Tibial nerve (tissue), 4 donors: ENCODE results near the gene EDEM2. TPM values are rescaled to one million over a fixed set of nuclear protein-coding genes. Genes with fewer than 3 reads are reported as not detected.

Experiments used
- DNase-seq, 2 donors: peaks; one replicate each; pipeline ENCODE4 v3.0.0-alpha.2; 2019; ENCODE audit warnings: low spot score in 2 of 2
- H3K27ac ChIP-seq, 4 donors: fragments of 200-600 bp; sonication (generic) in 3 of 4; one replicate each; pipeline ENCODE4 v1.5.1; 2017 to 2019; ENCODE audit warnings: mild to moderate bottlenecking in 1 of 4
- H3K27me3 ChIP-seq, 2 donors: fragments of 200-600 bp; sonication (generic) in 1 of 2; one replicate each; pipeline versions ENCODE4 v1.5.1 to v1.6.0; 2017 to 2019
- H3K36me3 ChIP-seq, 3 donors: fragments of 200-600 bp; sonication (generic); one replicate each; pipeline ENCODE4 v1.5.1; 2018 to 2019
- H3K4me1 ChIP-seq, 4 donors: fragments of 200-600 bp; sonication (generic) in 3 of 4; one replicate each; pipeline ENCODE4 v1.5.1; 2017 to 2019
- H3K4me3 ChIP-seq, 4 donors: fragments of 200-600 bp; sonication (generic) in 3 of 4; one replicate each; pipeline ENCODE4 v1.5.1; 2017 to 2019; ENCODE audit warnings: mild to moderate bottlenecking in 1 of 4, moderate library complexity in 1 of 4
- H3K9me3 ChIP-seq, 4 donors: fragments of 200-600 bp; sonication (generic) in 3 of 4; one replicate each; pipeline ENCODE4 v1.5.1; 2017 to 2019
- CTCF ChIP-seq, 5 experiments: fragments of 200-600 bp in 3 of 5; fragments of 450-650 bp in 2 of 5; sonication (generic) in 3 of 5; IDR thresholded peaks; one replicate each; pipeline ENCODE4 v1.5.1; 2016 to 2019; ENCODE audit warnings: antibody characterized with exemption in 5 of 5, mild to moderate bottlenecking in 3 of 5, moderate library complexity in 2 of 5
- EP300 ChIP-seq, 2 donors: sonication (generic); formaldehyde crosslinking; IDR thresholded peaks; one replicate each; pipeline ENCODE4 v1.6.1; 2017; ENCODE audit warnings: antibody characterized with exemption in 2 of 2, mild to moderate bottlenecking in 1 of 2
- POLR2A ChIP-seq, 2 donors: fragments of 450-650 bp; IDR thresholded peaks; one replicate each; pipeline ENCODE4 v1.6.1; 2017; ENCODE audit warnings: antibody characterized with exemption in 2 of 2, mild to moderate bottlenecking in 2 of 2, moderate library complexity in 2 of 2
- WGBS, 2 donors: methylation state at CpG; one replicate each; pipeline ENCODE4 v1.1.5; 2018; 5-methylcytosine and 5-hydroxymethylcytosine counted together
- total RNA-seq, 4 donors: library from RNA; depleted of rRNA; stranded (reverse); fragments of >200 nt; gene quantifications; one replicate each; pipeline ENCODE4 v1.1.0, GENCODE V29; 2016

Gene EDEM2
- total RNA-seq, 4 donors from 2014 or later = 19.6 to 29.7 (median 25.2) TPM

GRCh38 chr20:35131934-35132333, 15.2 kb downstream of the EDEM2 start:
- Histone ChIP-seq H3K9me3 (no peaks in the 10 kb centered on the region), H3K36me3 (peaks cover 0 to 92% (median 6%) of the 10 kb centered on the region in 3 donors), H3K4me3 (no peak overlapping the region), H3K4me1 (peaks cover 0 to 30% (median 0%) of the 10 kb centered on the region in 4 donors), H3K27me3 (no peaks in the 10 kb centered on the region), H3K27ac (no peak overlapping the region)
- TF ChIP-seq POLR2A (IDR thresholded peaks at IDR 0.05) = no peak
- TF ChIP-seq CTCF (IDR thresholded peaks at IDR 0.05) = no peak
- no peak for TF ChIP-seq EP300 (IDR thresholded peaks at IDR 0.05)
- no peak for DNase-seq
- WGBS, 2 donors = 84 to 92% methylated on average over 4 of the region's 4 CpGs

DNA sequence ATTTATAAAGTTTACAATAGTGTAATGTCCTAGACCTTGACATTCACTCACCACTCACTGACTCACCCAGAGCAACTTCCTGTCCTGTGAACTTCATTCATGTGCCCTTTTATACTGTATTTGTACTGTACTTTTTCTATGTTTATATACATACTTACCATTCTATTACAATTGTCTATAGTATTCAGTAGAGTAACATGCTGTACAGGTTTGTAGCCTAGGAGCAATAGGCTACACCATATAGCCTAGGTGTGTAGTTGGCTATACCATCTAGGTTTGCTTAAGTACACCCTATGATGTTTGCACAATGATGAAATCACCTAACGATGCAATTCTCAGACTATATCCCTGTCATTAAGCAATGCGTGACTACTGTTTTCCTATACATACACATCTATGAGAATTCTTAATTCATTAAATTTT, 17.5 kb downstream of the EDEM2 start:
- Histone ChIP-seq H3K4me3 (no peak overlapping the region), H3K4me1 (peaks cover 0 to 9% (median 0%) of the 10 kb centered on the region in 4 donors), H3K27ac (no peak overlapping the region), H3K36me3 (peaks cover 0 to 97% (median 6%) of the 10 kb centered on the region in 3 donors), H3K9me3 (no peaks in the 10 kb centered on the region), H3K27me3 (no peaks in the 10 kb centered on the region)
- DNase-seq = no peak
- TF ChIP-seq EP300 (IDR thresholded peaks at IDR 0.05) (no peak), POLR2A (IDR thresholded peaks at IDR 0.05) (no peak), CTCF (IDR thresholded peaks at IDR 0.05) (no peak)
- 92 to 93% methylated on average over 2 of the region's 2 CpGs for WGBS, 2 donors

- Histone ChIP-seq H3K9me3 (no peaks in the 10 kb centered on the region), H3K4me1 (no peaks in the 10 kb centered on the region), H3K27me3 (no peaks in the 10 kb centered on the region), H3K36me3 (peaks cover 0 to 97% (median 0%) of the 10 kb centered on the region in 3 donors), H3K27ac (no peak overlapping the region), H3K4me3 (no peak overlapping the region)
- no peak for DNase-seq
- no peak for TF ChIP-seq POLR2A (IDR thresholded peaks at IDR 0.05)
- TF ChIP-seq CTCF (IDR thresholded peaks at IDR 0.05) = no peak
- TF ChIP-seq EP300 (IDR thresholded peaks at IDR 0.05) = no peak
- WGBS, 2 donors = 91 to 92% methylated on average over 5 of the region's 5 CpGs
These were observed 21.4 kb downstream of the EDEM2 start for GRCh38 chr20:35125753-35126152.

DNA sequence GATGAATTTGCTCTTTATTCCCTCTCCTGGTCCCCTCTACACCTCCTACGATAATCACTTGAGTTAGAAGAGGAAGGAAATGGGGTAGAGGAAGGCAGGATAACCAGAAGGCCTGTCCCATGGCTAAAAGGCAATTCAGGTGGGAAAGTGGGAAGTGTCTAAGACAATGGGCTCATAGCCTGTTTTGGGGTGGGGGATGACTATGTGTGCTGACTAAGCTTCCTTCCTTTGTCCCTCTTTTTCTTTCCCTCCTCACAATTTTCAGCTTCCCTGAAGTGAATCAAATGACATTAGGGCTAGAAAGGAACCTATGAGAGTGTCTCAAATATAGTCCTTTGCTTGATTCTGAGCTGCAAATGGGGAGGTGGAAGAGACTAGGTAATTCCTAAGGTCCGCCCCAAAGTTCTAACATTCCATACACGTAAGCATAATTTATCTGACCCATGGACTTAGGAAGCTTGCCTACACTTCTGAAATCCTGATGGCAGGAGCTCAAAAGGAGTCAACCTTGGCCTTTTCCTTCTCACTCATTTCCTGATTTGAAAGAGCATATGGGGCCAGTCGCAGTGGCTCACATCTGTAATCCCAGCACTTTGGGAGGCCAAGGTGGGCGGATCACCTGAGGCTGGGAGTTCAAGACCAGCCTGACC, 24.3 kb downstream of the EDEM2 start:
- peaks cover 5 to 99% (median 8%) of the 10 kb centered on the region in 3 donors for H3K36me3 ChIP-seq
- peaks cover 0 to 6% (median 0%) of the 10 kb centered on the region in 4 donors for H3K4me1 ChIP-seq
- H3K4me3 ChIP-seq = no peak overlapping the region
- no peak overlapping the region for H3K27ac ChIP-seq
- no peaks in the 10 kb centered on the region for H3K27me3 ChIP-seq
- no peaks in the 10 kb centered on the region for H3K9me3 ChIP-seq
- 87 to 88% methylated on average over 5 of the region's 5 CpGs for WGBS, 2 donors
- DNase-seq = no peak
- TF ChIP-seq EP300 (IDR thresholded peaks at IDR 0.05) (no peak), CTCF (IDR thresholded peaks at IDR 0.05) (no peak), POLR2A (IDR thresholded peaks at IDR 0.05) (no peak)

- DNase-seq = no peak
- peaks cover 5 to 98% (median 8%) of the 10 kb centered on the region in 3 donors for H3K36me3 ChIP-seq
- H3K9me3 ChIP-seq = no peaks in the 10 kb centered on the region
- 87 to 91% methylated on average over 7 of the region's 7 CpGs for WGBS, 2 donors
- H3K4me3 ChIP-seq = no peak overlapping the region
- TF ChIP-seq CTCF (IDR thresholded peaks at IDR 0.05) = no peak
- no peak for TF ChIP-seq EP300 (IDR thresholded peaks at IDR 0.05)
- TF ChIP-seq POLR2A (IDR thresholded peaks at IDR 0.05) = no peak
- peaks cover 0 to 23% (median 0%) of the 10 kb centered on the region in 4 donors for H3K4me1 ChIP-seq
- peak overlapping the region in 1 of 4 donors; percentile 26 for H3K27ac ChIP-seq
- H3K27me3 ChIP-seq = no peaks in the 10 kb centered on the region
These were observed 25.9 kb downstream of the EDEM2 start for GRCh38 chr20:35121186-35121585.
